ENCODE data around the gene DCST1. TPM values are rescaled to one million over a fixed set of nuclear protein-coding genes. Genes with fewer than 3 reads are reported as not detected.

Gene DCST1
- total and polyA plus RNA-seq, 2 of the 13 experiments (the other 11 are each of a cell fraction or from before 2014, with no cell fraction given): 0.04 TPM; not detected in 1

- no peak for TF ChIP-seq ZNF501 (CRISPR knock-in tag; IDR thresholded peaks at IDR 0.05)
- no peak for TF ChIP-seq RXRB (CRISPR knock-in tag; IDR thresholded peaks at IDR 0.05; ENCODE audit: borderline replicate concordance)
- no peak for TF ChIP-seq ZMYM3 (CRISPR knock-in tag; IDR thresholded peaks at IDR 0.05)
- TF ChIP-seq ZNF224 (CRISPR knock-in tag; IDR thresholded peaks at IDR 0.05): peak; percentile 56; the same call in 1 of the 2 replicates
- TF ChIP-seq ERF (CRISPR knock-in tag; IDR thresholded peaks at IDR 0.05): 0 out of 2 replicates have a peak, but pooled peaks have one; percentile 21
- no peak for TF ChIP-seq RBM22 (optimal IDR thresholded peaks at IDR 0.05; ENCODE audit: low read length)
- no peak for TF ChIP-seq XBP1 (CRISPR knock-in tag; IDR thresholded peaks at IDR 0.05)
- no peak for TF ChIP-seq ZNF496 (CRISPR knock-in tag; IDR thresholded peaks at IDR 0.05; ENCODE audit: insufficient replicate concordance)
- no peak for TF ChIP-seq RFXAP (CRISPR knock-in tag; IDR thresholded peaks at IDR 0.05; ENCODE audit: borderline replicate concordance)
- TF ChIP-seq ZNF138 (CRISPR knock-in tag; IDR thresholded peaks at IDR 0.05; ENCODE audit: low read depth): no peak
- TF ChIP-seq ATRX (CRISPR knock-in tag; IDR thresholded peaks at IDR 0.05; ENCODE audit: borderline replicate concordance): no peak
- TF ChIP-seq FUBP1 (CRISPR knock-in tag; IDR thresholded peaks at IDR 0.05; ENCODE audit: borderline replicate concordance): no peak
- TF ChIP-seq ZBTB26 (CRISPR knock-in tag; IDR thresholded peaks at IDR 0.05; ENCODE audit: borderline replicate concordance): no peak
- no peak for TF ChIP-seq SMAD9 (CRISPR knock-in tag; IDR thresholded peaks at IDR 0.05)
- TF ChIP-seq TMF1 (CRISPR knock-in tag; IDR thresholded peaks at IDR 0.05; ENCODE audit: low read depth): no peak
- TF ChIP-seq ZNF136 (CRISPR knock-in tag; IDR thresholded peaks at IDR 0.05; ENCODE audit: low read depth): no peak
- TF ChIP-seq ZNF143 (CRISPR knock-in tag; IDR thresholded peaks at IDR 0.05): no peak
- TF ChIP-seq ZNF121 (CRISPR knock-in tag; IDR thresholded peaks at IDR 0.05): no peak
- no peak for TF ChIP-seq TBX3 (IDR thresholded peaks at IDR 0.05; ENCODE audit: borderline replicate concordance)
- no peak; the same call in 1 of the 2 replicates for TF ChIP-seq SNAPC2 (CRISPR knock-in tag; IDR thresholded peaks at IDR 0.05)
- no peak for TF ChIP-seq ZNF235 (CRISPR knock-in tag; IDR thresholded peaks at IDR 0.05; ENCODE audit: borderline replicate concordance)
- peak; percentile 68; the same call in 1 of the 2 replicates for TF ChIP-seq ARID4A (CRISPR knock-in tag; IDR thresholded peaks at IDR 0.05; ENCODE audit: borderline replicate concordance)
- no peak for TF ChIP-seq ZNF546 (CRISPR knock-in tag; conservative IDR thresholded peaks at IDR 0.05)
These were observed 30.0 kb downstream of the DCST1 start, which contains the start of gene EFNA4 (continued) for GRCh38 chr1:155063550-155064110.
